CD4-positive, CD25-positive, alpha-beta regulatory T cell (primary cell): Measurements from ENCODE around the gene ACTN4. TPM values are rescaled to one million over a fixed set of nuclear protein-coding genes. Genes with fewer than 3 reads are reported as not detected.

Experiments
- ATAC-seq, 2 donors: fragments of 150-1000 bp; cut with Tn5 transposase; one replicate each; pipeline ENCODE4 v1.10.0; 2021; ENCODE audit warnings: low read depth in 2 of 2, moderate number of reproducible peaks in 2 of 2, moderate library complexity in 1 of 2
- DNase-seq, 3 donors: peaks; one replicate each; pipeline versions ENCODE4 v3.0.0 to v3.0.0-alpha.2; 2012 to 2022; ENCODE audit warnings: mixed read lengths in 1 of 3
- H3K27ac ChIP-seq: one replicate; pipeline ENCODE4 v1.7.0; 2013; ENCODE audit warnings: mild to moderate bottlenecking, low read length; ENCODE audit not compliant: insufficient read depth, poor library complexity, severe bottlenecking
- H3K27me3 ChIP-seq: one replicate; pipeline ENCODE4 v1.7.0; 2013; ENCODE audit warnings: low read length; ENCODE audit not compliant: control insufficient read depth, insufficient read depth
- H3K36me3 ChIP-seq: one replicate; pipeline ENCODE4 v1.7.0; 2013; ENCODE audit warnings: mild to moderate bottlenecking, low read length, moderate library complexity; ENCODE audit not compliant: control insufficient read depth, insufficient read depth
- H3K4me1 ChIP-seq: 2 replicates; pipeline ENCODE4 v1.7.0; 2013; ENCODE audit warnings: mild to moderate bottlenecking, low read length; ENCODE audit not compliant: insufficient read depth, control insufficient read depth, poor library complexity, severe bottlenecking
- H3K4me3 ChIP-seq: one replicate; pipeline ENCODE4 v1.7.0; 2013; ENCODE audit warnings: low read depth, mild to moderate bottlenecking, low read length, moderate library complexity
- H3K9me3 ChIP-seq, 2 experiments: 1 replicate in 1 of 2; 2 replicates in 1 of 2; pipeline ENCODE4 v1.7.0; 2013; ENCODE audit warnings: low read length in 2 of 2, mild to moderate bottlenecking in 1 of 2, moderate library complexity in 1 of 2; ENCODE audit not compliant: control insufficient read depth in 2 of 2
- H3K27ac Mint-ChIP-seq, 3 donors: one replicate each; pipeline ENCODE4 v1.8.0; 2020 to 2022; ENCODE audit warnings: mild to moderate bottlenecking in 3 of 3, mixed read lengths in 3 of 3, moderate library complexity in 2 of 3
- H3K27me3 Mint-ChIP-seq: one replicate; pipeline ENCODE4 v1.8.0; 2022; ENCODE audit warnings: mild to moderate bottlenecking, mixed read lengths
- H3K36me3 Mint-ChIP-seq: one replicate; pipeline ENCODE4 v1.8.0; 2020; ENCODE audit warnings: mixed read lengths
- H3K4me1 Mint-ChIP-seq, 4 donors: one replicate each; pipeline ENCODE4 v1.8.0; 2020 to 2022; ENCODE audit warnings: mixed read lengths in 4 of 4, mild to moderate bottlenecking in 1 of 4
- H3K4me3 Mint-ChIP-seq, 4 donors: one replicate each; pipeline ENCODE4 v1.8.0; 2020 to 2022; ENCODE audit warnings: mild to moderate bottlenecking in 4 of 4, mixed read lengths in 4 of 4, moderate library complexity in 3 of 4
- H3K9me3 Mint-ChIP-seq, 7 donors: one replicate each; pipeline ENCODE4 v1.8.0; 2020 to 2022; ENCODE audit warnings: mixed read lengths in 7 of 7, mild to moderate bottlenecking in 3 of 7, moderate library complexity in 2 of 7
- polyA plus RNA-seq, 4 donors: library from polyadenylated mRNA; unstranded; fragments of 300-500 nt; fragmentation: Illumina TruSeq; gene quantifications; one replicate each; pipeline ENCODE4 v1.2.3, GENCODE V29; 2021
- total RNA-seq: library from RNA; stranded (reverse); gene quantifications from one replicate; pipeline ENCODE4 v1.2.3, GENCODE V29; 2022

ACTN4 gene
- total and polyA plus RNA-seq, 5 donors from 2014 or later, result 11.2 to 323 (median 20.2) TPM

DNA sequence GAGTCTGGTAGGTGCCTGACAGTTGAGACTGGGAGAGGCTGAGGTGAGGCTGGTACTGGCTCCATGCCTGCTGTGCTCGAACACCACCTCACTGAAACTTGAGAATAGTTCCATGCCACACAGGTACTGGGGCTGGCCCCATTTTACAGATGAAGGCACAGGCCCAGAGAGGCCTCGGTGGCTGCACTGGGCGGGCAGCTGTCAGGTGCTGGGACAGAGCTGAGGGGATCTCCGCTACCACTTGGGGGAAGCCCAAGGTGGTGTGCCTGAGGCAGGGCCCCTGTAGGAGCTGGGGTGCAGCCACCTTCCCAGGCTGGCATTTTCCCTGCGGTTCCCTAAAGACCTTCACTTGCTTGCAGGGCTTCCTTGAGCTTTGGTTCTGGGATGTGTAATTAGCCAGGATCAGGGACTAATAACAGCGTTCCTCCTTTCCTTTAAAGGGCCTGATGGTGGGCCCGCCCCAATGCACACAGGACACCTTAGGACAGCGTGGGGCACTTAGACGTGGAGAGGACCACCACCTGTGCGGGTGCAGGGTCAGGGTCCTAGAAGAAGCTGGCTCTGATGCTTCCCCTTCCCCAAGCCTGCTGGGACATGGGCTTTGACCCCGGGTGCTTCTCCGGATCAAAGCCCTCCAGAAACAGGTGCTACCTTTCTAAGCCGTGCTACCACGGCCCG is 73.2 kb downstream of the ACTN4 start:
- ATAC-seq (no peak), DNase-seq (no peak)
- H3K27me3 ChIP-seq, result no peaks in the 10 kb centered on the region
- H3K27ac Mint-ChIP-seq, result no peak overlapping the region
- peaks cover 7% of the 10 kb centered on the region for H3K36me3 Mint-ChIP-seq
- H3K9me3 Mint-ChIP-seq, result no peaks in the 10 kb centered on the region
- H3K4me1 ChIP-seq, result no peaks in the 10 kb centered on the region
- peaks cover 80% of the 10 kb centered on the region for H3K36me3 ChIP-seq
- no peak overlapping the region for H3K4me3 ChIP-seq
- no peak overlapping the region for H3K27ac ChIP-seq
- no peaks in the 10 kb centered on the region for H3K4me1 Mint-ChIP-seq
- H3K4me3 Mint-ChIP-seq, result no peak overlapping the region
- no peaks in the 10 kb centered on the region for H3K27me3 Mint-ChIP-seq
- H3K9me3 ChIP-seq, result no peaks in the 10 kb centered on the region

DNA sequence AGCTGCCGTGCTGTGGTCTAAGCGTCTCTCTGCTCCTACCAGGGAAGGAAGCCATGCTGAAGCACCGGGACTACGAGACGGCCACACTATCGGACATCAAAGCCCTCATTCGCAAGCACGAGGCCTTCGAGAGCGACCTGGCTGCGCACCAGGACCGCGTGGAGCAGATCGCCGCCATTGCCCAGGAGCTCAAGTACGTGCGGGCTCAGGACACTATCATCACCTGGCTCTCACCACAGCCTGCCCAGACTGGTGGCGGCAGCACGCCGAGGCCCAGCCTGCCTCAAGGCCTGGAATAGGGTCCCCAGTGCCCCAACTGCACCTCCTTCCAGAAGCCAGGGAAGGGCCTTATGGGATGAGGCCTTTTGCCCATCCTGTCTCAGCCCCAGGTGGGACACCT is 74.0 kb downstream of the ACTN4 start:
- ATAC-seq (no peak), DNase-seq (no peak)
- H3K27me3 Mint-ChIP-seq, result no peaks in the 10 kb centered on the region
- no peak overlapping the region for H3K27ac ChIP-seq
- H3K9me3 Mint-ChIP-seq, result no peaks in the 10 kb centered on the region
- no peaks in the 10 kb centered on the region for H3K9me3 ChIP-seq
- H3K36me3 ChIP-seq, result peaks cover 82% of the 10 kb centered on the region
- H3K4me3 ChIP-seq, result no peak overlapping the region
- H3K36me3 Mint-ChIP-seq, result peaks cover 4% of the 10 kb centered on the region
- H3K4me1 Mint-ChIP-seq, result no peaks in the 10 kb centered on the region
- H3K4me1 ChIP-seq, result no peaks in the 10 kb centered on the region
- no peak overlapping the region for H3K27ac Mint-ChIP-seq
- no peaks in the 10 kb centered on the region for H3K27me3 ChIP-seq
- H3K4me3 Mint-ChIP-seq, result no peak overlapping the region

DNA sequence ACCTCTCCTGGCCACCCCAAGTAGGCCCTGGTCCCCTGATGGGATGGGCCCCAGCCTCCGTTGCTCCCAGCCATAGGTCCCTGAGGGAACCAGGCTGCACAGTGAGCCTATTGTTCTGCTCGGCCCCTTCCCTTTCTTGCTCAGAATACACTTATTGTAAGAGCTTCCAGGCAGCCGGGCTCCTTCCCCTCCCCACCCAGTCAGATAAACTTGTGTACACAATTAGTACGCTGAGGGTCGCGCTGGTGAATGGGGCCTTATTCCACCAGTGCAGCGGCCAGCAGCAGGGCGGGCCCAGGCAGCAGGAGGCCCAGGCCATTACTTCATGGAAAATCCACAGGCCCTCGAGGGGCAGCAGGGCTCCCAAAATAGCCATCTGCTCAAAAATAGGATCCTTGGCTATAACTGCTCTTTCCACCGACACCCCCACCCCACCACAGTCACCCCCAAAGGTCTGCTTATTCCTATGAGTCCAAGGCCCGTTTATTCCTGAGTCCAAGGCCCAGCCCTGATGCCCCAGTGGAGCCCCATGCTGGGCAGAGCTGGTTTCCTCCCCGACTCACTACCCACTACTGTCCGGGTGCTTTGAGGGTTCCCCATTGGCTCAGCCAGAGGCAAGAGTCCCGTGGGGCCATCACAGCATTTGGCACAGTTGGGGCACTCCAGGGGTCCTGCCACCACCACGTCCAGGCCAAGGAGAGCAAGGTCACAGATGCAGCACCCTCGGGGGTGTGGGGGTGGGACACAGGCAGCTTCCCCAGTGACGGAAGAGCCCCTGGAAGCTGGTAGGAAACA is 74.7 kb downstream of the ACTN4 start:
- no peaks in the 10 kb centered on the region for H3K27me3 Mint-ChIP-seq
- no peak overlapping the region for H3K4me3 Mint-ChIP-seq
- H3K4me3 ChIP-seq, result no peak overlapping the region
- H3K4me1 ChIP-seq, result no peaks in the 10 kb centered on the region
- H3K9me3 Mint-ChIP-seq, result no peaks in the 10 kb centered on the region
- H3K36me3 Mint-ChIP-seq, result peaks cover 4% of the 10 kb centered on the region
- peaks cover 81% of the 10 kb centered on the region for H3K36me3 ChIP-seq
- H3K4me1 Mint-ChIP-seq, result no peaks in the 10 kb centered on the region
- no peak overlapping the region for H3K27ac Mint-ChIP-seq
- ATAC-seq (no peak), DNase-seq (no peak)
- no peaks in the 10 kb centered on the region for H3K27me3 ChIP-seq
- no peak overlapping the region for H3K27ac ChIP-seq
- no peaks in the 10 kb centered on the region for H3K9me3 ChIP-seq

GRCh38 chr19:38722947-38723605 is 75.6 kb downstream of the ACTN4 start:
- Histone ChIP-seq H3K4me1 (no peaks in the 10 kb centered on the region), H3K27ac (no peak overlapping the region), H3K36me3 (peaks cover 79% of the 10 kb centered on the region), H3K9me3 (no peaks in the 10 kb centered on the region), H3K4me3 (no peak overlapping the region), H3K27me3 (no peaks in the 10 kb centered on the region)
- Mint-ChIP-seq H3K27ac (no peak overlapping the region), H3K27me3 (no peaks in the 10 kb centered on the region), H3K4me1 (no peaks in the 10 kb centered on the region), H3K4me3 (no peak overlapping the region), H3K36me3 (peaks cover 4% of the 10 kb centered on the region), H3K9me3 (no peaks in the 10 kb centered on the region)
- DNase-seq (no peak), ATAC-seq (no peak)

DNA sequence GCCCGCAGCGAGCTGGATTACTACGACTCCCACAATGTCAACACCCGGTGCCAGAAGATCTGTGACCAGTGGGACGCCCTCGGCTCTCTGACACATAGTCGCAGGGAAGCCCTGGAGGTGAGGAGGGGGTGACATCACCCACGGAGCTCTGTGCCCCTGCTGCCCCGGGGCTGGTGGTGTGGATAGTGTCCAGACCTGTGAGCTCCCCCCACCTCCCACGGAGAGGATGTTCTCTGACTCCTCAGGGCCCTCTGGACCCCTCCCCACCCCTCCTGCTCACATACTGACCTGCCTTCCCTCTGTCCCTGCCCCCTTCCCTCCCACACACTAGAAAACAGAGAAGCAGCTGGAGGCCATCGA is 76.1 kb downstream of the ACTN4 start:
- H3K4me3 Mint-ChIP-seq, result no peak overlapping the region
- DNase-seq (no peak), ATAC-seq (no peak)
- Histone ChIP-seq H3K9me3 (no peaks in the 10 kb centered on the region), H3K4me3 (no peak overlapping the region), H3K36me3 (peaks cover 75% of the 10 kb centered on the region), H3K27me3 (no peaks in the 10 kb centered on the region), H3K4me1 (no peaks in the 10 kb centered on the region), H3K27ac (no peak overlapping the region)
- peaks cover 2% of the 10 kb centered on the region for H3K36me3 Mint-ChIP-seq
- no peak overlapping the region for H3K27ac Mint-ChIP-seq
- no peaks in the 10 kb centered on the region for H3K27me3 Mint-ChIP-seq
- no peaks in the 10 kb centered on the region for H3K9me3 Mint-ChIP-seq
- H3K4me1 Mint-ChIP-seq, result no peaks in the 10 kb centered on the region

DNA sequence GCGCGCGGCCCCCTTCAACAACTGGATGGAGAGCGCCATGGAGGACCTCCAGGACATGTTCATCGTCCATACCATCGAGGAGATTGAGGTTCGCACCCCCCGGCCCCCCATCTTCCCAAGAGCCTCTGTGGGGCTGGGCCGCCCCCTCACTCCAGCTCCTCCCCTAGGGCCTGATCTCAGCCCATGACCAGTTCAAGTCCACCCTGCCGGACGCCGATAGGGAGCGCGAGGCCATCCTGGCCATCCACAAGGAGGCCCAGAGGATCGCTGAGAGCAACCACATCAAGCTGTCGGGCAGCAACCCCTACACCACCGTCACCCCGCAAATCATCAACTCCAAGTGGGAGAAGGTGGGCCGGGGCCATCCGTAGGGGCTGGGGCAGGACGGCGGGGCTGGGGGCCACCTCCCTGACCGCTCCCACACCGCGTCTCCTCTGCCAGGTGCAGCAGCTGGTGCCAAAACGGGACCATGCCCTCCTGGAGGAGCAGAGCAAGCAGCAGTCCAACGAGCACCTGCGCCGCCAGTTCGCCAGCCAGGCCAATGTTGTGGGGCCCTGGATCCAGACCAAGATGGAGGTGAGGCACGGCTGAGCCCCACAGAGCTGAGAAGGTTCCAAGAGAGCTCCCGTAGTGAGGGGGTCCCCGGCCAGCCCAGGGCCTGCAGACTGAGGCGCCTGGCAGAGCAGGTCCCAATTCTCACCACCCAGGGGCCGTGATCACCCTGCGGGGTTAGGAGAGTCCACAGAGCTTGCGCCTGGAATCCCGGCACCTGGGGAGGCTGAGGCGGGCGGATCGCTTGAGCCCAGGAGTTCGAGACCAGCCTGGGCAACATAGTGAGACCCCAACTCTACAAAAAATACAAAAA is 76.8 kb downstream of the ACTN4 start:
- ATAC-seq (no peak), DNase-seq (no peak)
- H3K36me3 Mint-ChIP-seq, result no peaks in the 10 kb centered on the region
- no peaks in the 10 kb centered on the region for H3K9me3 ChIP-seq
- H3K9me3 Mint-ChIP-seq, result no peaks in the 10 kb centered on the region
- no peak overlapping the region for H3K27ac ChIP-seq
- H3K4me3 Mint-ChIP-seq, result no peak overlapping the region
- no peak overlapping the region for H3K27ac Mint-ChIP-seq
- H3K4me1 Mint-ChIP-seq, result no peaks in the 10 kb centered on the region
- H3K36me3 ChIP-seq, result peaks cover 75% of the 10 kb centered on the region
- no peak overlapping the region for H3K4me3 ChIP-seq
- H3K27me3 Mint-ChIP-seq, result no peaks in the 10 kb centered on the region
- H3K4me1 ChIP-seq, result no peaks in the 10 kb centered on the region
- no peaks in the 10 kb centered on the region for H3K27me3 ChIP-seq

- no peaks in the 10 kb centered on the region for H3K27me3 ChIP-seq
- no peak overlapping the region for H3K27ac ChIP-seq
- H3K36me3 ChIP-seq, result peaks cover 73% of the 10 kb centered on the region
- H3K4me3 ChIP-seq, result no peak overlapping the region
- H3K4me1 ChIP-seq, result peaks cover 5% of the 10 kb centered on the region
- H3K9me3 ChIP-seq, result no peaks in the 10 kb centered on the region
- Mint-ChIP-seq H3K27me3 (no peaks in the 10 kb centered on the region), H3K9me3 (no peaks in the 10 kb centered on the region), H3K27ac (no peak overlapping the region), H3K4me1 (peaks cover 0 to 10% (median 8%) of the 10 kb centered on the region in 4 donors), H3K36me3 (peaks cover 3% of the 10 kb centered on the region), H3K4me3 (no peak overlapping the region)
- no peak for DNase-seq
- no peak for ATAC-seq
Measured at GRCh38 chr19:38725469-38726283, 78.2 kb downstream of the ACTN4 start.
